Daoy (cell line): ENCODE measurements around the gene SYNE1. TPM values are rescaled to one million over a fixed set of nuclear protein-coding genes. Genes with fewer than 3 reads are reported as not detected.
"Not testable (repeated sequence)": the region's sequence is repeated elsewhere in the genome, so short reads cannot be mapped to it uniquely, and the experiment has no call there.

ENCODE experiments used
- DNase-seq: peaks from one replicate; pipeline ENCODE4 v3.0.0-alpha.2; 2015; ENCODE audit warnings: low read depth
- total RNA-seq: library from RNA; depleted of rRNA; stranded (reverse); fragments of >200 nt; shearing (Covaris generic); gene quantifications from 2 replicates; pipeline ENCODE4 v1.2.3, GENCODE V29; 2014; rRNA removed

The SYNE1 gene
- total RNA-seq, 1 experiment from 2014 or later: 8.7 TPM

DNA sequence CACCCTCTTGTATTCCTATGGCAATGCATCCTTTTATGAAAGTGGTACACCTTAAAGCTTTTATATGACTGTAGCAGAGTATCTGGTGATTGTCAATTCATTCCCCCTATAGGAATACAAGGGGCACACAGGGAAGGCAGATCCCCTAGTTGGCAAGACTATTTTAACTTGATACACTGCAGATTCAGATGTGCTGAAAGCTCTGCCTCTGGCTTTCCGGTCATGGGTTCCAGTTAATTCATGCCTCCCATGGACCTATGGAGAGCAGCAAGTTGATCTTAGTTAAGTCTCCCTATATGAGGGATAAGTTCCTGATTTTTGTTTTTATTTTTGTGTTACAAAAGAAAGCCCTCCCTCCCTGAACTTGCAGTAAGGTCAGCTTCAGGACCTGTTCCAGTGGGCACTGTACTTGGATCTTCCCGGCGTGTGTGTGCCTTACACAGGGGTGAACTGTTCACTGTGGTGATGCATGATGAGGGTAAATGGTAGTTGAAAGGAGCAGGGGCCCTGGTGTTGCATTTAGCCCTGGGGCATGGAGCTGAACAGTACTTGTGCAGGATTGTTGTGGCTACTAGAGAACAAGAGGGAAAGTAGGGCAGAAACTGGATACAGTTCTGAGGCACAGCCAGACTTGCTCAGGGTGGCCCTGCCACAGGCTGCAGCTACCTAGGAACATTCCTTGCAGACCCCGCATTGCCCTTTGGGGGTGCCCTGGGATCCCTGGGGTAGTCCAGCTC, 537.5 kb downstream of the SYNE1 start:
- peak; percentile 30 for DNase-seq

DNA sequence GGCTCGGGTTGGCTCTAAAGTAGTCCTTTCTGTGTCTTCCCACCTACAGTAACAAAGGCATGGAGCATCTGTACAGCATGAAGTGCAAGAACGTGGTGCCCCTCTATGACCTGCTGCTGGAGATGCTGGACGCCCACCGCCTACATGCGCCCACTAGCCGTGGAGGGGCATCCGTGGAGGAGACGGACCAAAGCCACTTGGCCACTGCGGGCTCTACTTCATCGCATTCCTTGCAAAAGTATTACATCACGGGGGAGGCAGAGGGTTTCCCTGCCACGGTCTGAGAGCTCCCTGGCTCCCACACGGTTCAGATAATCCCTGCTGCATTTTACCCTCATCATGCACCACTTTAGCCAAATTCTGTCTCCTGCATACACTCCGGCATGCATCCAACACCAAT, 538.5 kb downstream of the SYNE1 start:
- no peak for DNase-seq

DNA sequence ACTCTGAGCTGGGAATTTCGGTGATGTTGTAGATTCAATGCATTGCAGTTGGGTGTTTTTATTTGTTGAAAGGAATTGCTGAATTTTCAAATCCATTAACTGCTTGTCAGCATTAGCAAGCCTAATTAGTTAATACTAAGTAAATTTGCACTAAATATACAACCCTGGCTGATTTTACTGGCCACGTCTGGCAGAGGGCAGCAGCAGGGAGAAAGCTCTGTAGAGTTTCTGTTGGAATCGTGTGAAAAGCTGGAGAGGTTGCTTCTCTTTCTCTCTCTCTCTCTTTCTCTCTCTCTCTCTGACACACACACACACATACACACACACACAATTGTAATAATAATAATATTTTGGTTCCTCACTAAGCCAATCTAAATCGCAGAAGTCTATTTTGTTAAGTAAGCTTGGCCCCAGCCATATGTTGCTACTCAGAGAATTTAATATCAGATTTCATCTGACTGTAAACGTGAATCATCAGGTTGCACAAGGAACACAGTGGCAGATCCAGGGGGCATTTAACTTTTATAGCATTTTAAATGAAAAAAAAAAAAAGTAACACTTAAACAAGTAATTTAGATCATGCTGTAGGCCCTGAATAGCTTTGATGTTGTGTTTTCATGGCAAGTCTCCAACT, 540.2 kb downstream of the SYNE1 start:
- peak; percentile 27 for DNase-seq

DNA sequence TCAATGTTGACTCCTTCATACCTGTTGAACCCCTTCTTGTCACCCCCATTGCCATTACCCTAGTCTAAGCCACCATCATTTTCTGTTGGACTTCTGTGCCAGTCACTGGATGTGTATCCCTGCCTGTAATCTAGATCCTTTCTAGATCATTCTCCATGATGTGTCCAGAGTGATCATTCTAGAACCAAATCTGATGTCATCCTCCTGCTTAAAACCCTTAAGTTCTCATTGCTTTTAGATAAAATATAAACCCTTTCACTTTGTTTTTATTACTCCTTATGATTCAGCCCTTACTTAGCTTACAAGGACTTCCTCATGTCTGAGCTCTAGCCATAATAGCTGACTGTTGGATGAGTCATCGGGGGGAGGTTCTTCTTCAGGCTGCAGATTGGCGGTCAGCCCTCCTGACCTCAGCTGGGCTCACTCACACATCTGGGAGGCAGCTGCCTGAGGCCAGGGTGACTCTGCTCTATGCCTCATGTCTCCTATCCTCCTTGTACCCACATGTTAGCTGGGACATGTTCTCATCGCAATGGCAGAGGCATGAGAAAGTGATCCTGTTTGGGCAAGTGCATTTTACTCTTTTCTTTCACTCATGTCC, 542.1 kb downstream of the SYNE1 start:
- peak; percentile 91 for DNase-seq

DNA sequence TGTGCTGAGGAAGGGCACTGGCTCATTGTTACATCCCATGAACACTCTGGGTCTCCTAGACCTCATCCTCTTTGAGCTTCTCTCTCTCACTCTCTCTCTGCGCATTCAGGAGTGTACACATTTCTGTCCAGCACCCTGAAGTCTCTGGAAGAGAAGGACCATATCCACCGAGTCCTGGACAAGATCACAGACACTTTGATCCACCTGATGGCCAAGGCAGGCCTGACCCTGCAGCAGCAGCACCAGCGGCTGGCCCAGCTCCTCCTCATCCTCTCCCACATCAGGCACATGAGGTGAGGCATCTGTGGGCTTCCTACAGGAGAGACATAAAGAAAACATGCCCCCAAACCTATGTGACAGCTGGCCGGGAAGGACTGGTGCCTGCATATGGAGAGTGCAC, 542.9 kb downstream of the SYNE1 start:
- no peak for DNase-seq

DNA sequence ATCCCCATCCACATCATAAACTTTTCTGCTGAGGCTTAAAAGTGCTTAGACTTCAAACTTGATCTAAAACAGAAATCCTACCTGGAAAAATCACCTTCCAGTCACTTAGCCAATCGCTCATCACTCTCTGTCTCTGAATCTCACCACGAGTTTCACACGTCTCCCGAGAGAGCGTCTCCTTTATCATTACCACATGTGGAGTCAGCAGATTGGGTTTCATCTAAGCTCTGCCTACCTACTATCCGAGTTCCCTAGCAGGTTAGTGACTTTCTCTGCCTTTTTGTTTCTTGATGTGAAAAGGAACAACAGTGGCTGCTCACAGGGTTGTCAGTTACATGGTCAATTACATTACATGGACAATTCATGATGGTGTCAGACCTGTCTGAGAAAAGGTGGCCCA, 543.5 kb downstream of the SYNE1 start:
- no peak for DNase-seq

DNA sequence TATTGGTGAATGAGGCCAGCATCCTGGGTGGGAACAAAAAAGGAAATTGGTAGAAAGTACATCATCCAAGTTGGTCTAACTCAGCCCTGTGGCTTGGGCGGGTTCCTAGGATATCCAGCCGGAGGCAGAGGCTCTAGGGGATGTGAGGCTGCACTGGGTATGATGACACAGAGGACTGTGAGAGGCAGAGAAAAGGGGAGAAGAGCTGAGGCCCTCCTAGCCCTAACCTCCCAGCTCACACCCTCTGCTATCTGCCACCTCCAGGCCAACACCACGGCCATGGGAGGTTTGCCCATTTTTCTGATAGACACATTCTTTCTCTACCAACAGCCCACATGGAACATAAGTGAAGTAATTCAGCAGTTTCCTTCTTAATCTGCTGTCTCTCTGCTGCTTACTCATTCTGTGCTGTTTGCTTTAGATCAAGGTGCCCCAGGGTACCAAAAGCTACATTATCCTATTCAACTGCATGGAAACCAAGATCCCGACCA, 545.3 kb downstream of the SYNE1 start:
- peak; percentile 50 for DNase-seq

DNA sequence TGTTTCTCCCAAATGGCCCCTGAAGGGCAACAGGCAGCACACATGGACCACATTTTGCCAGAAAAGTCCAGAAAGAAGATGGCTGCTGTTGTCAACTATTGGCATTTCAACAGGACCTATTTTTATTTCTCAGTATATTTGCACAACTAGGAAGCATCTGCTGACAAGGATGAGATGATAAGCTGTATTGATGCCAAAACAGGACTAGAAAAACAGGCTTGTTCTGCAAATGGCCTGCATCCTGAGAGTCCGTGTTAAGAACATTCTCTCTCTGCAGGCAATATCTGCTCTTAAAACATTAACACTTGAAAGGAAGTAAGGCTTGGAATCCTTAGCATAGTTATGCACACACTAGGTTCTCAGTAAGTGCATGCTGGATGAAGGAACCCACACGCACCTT, 546.0 kb downstream of the SYNE1 start:
- DNase-seq: no peak

DNA sequence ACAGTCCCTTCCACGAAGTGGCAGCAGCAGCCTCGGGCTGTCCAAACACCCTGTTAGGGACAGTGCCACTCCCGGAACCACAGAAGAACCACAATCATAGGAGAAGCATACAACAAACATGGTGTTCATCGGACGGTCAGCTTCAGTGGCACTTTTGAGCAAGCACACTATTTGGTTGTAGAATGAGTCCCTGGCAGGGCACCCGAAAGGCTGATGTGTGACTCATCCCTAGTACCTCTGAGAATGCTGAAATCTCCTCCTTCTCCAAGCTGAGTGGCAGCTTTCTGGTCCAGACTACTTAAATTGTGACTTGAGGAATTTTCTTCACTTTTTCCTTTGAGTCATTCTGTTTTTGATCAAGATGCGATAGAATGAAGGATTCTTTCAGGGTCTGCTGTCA, 547.2 kb downstream of the SYNE1 start:
- DNase-seq: peak; percentile 21

DNA sequence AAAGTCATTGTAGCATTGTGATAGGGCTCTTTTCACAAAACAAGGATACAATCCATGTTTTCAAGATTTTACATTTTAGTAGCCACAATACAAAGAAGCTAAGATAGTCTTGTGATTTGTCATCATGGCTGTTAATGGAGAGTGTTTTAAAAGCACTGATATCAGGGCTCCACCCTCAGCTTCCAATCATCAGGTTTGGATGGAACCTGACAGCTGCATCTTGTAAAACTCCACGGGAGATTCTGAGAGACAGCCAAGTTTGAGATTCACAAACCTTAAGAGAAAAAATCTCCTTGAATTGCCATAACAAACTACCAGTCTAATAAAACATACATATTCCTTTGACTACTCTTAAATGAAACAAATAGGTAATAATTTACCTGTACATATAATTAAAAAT, 549.5 kb downstream of the SYNE1 start:
- DNase-seq: no peak

DNA sequence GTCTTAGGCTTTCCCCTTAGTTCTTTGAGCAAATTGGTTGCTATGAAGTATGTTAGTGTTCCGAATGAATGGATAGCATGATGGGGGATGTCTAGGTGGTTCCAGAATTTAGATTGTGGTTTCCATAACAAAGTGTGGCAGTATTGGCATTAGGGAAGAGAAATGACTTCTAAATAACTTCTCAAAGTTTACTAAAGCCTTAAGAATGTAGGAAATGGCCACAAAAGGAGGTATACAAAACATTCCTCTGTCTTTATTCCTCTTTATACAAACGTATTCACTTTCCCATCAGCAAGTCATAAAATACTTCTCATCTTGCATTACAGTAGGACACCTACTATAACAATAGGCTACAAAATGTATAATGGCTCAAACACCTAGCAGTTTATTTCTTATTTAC, 550.1 kb downstream of the SYNE1 start:
- no peak for DNase-seq

DNA sequence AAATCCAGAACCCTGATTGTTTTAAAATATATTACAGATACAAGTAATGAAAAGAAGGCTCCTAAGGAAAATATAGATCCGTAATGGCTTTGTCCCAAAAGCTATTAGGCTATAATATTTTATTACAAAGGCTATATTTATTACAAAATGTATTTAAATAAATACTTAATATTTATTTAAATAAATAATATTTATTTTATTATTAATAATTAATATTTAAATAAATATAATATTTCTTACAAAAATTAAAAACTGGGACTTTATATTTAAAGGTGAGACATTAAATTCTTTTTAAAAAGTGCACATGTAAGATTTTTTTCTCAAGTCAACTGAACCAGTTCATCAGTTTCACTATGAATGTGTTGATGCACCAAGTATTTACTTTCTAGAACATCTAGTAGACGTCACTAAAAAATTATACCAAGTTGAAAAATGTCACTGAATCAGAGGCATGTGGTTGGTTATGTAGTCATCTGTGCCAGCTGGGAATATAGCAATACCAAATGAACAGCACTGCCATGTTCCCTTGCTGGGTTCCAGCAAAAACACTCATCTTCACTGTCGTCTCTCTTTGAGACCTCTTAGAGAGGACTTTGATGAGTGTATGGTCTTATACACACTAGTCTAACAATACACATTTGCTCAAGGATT, 550.8 kb downstream of the SYNE1 start:
- no peak for DNase-seq

DNA sequence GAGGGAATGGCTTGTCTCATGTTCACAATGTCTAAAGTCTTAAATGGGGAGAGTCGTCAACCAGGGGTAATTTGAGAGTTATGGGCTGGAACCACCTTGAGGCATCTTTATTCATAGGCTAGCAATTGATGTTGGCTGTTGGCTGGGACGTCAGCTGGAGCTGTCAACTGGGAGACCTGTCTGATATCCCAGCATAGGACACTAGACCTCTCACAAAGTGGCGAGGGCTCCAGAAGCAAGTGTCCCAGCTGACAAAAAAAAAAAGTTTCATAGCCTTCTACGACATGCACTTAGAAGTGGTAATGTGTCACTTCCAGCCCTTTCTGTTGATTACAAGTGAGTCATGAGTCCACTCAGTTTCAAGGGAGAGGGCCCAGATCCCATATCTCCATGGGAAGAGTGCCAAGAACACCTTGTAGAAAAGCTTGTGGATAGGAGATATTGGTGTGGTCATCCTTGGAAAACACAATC, 551.7 kb downstream of the SYNE1 start:
- DNase-seq: peak; percentile 52

DNA sequence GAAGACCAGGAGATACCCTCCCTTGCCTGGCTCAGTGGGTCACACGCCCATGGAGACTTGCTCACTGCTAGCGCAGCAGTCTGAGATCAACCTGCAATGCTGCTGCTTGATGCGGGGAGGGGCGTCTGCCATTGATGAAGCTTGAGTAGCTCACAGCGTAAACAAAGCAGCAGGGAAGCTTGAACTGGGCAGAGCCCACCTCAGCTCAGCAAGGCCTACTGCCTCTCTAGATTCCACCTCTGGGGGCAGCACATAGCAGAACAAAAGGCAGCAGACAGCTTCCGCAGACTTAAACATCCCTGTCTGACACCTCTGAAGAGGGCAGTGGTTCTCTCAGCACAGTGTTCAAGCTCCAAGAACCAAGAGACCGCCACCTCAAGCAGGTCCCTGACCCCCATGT, 558.4 kb downstream of the SYNE1 start:
- DNase-seq: no peak

DNA sequence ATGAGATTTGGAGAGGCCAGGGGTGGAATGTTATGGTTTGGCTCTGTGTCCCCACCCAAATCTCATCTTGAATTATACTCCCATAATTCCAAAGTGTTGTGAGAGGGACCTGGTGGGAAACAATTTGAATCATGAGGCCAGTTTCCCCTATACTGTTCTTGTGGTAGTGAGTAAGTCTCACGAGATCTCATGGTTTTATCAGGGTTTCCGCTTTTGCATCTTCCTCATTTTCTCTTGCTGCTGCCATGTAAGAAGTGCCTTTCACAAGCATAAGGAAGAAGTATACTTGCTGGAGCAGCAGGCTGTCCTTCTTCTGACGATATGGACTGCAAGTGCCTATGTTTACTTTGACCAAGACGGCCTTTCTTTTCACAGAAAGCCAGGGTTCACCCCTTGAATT, 559.2 kb downstream of the SYNE1 start:
- DNase-seq: no peak

DNA sequence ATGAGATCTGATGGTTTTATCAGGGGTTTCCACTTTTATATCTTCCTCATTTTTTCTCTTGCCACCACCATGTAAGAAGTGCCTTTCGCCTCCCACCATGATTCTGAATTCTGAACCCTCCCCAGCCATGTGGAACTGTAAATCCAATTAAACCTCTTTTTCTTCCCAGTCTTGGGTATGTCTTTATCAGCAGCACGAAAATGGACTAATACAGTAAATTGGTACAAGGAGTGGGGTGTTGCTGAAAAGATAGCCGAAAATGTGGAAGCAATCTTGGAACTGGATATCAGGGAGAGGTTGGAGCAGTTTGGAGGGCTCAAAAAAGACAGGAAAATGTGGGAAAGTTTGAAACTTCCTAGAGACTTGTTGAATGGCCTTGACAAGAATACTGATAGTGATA, 560.9 kb downstream of the SYNE1 start:
- DNase-seq: not testable (repeated sequence)

DNA sequence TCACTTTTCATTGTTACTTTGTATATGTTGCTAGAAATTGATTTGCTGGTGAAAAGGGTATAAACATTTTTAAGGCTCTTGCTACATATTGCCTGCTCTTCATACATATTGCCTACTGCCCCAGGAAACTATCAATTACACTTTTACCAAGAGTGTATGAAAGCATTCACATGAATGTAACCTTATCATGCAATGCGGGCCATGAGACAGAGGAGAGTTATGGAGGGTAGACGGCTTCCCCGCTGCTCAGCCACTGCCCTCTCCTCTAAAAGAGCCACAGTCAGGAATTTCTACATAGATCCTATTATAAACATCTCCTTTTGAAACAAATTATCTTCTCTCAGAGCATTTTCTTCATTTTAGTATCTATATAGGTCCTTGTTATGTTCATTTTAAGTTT, 565.3 kb downstream of the SYNE1 start:
- no peak for DNase-seq

Other genes starting within 250 kb of the SYNE1 start
- 0.06 and 0.15 TPM in 2 replicates for gene MYCT1, start 60.5 kb upstream of the SYNE1 start, total RNA-seq
- not detected in 2 replicates for gene VIP, start 113.4 kb upstream of the SYNE1 start, total RNA-seq